HG03135 (cell line): Measurements from ENCODE around the gene PGRMC1.
"Not testable (repeated sequence)": the region's sequence is repeated elsewhere in the genome, so short reads cannot be mapped to it uniquely, and the experiment has no call there.

Experiments used
- ATAC-seq: cut with Tn5 transposase; IDR thresholded peaks from one replicate; pipeline ENCODE4 v1.9.1; 2021; ENCODE audit warnings: mild to moderate bottlenecking, moderate library complexity; ENCODE audit not compliant: unreplicated experiment

PGRMC1 gene

DNA sequence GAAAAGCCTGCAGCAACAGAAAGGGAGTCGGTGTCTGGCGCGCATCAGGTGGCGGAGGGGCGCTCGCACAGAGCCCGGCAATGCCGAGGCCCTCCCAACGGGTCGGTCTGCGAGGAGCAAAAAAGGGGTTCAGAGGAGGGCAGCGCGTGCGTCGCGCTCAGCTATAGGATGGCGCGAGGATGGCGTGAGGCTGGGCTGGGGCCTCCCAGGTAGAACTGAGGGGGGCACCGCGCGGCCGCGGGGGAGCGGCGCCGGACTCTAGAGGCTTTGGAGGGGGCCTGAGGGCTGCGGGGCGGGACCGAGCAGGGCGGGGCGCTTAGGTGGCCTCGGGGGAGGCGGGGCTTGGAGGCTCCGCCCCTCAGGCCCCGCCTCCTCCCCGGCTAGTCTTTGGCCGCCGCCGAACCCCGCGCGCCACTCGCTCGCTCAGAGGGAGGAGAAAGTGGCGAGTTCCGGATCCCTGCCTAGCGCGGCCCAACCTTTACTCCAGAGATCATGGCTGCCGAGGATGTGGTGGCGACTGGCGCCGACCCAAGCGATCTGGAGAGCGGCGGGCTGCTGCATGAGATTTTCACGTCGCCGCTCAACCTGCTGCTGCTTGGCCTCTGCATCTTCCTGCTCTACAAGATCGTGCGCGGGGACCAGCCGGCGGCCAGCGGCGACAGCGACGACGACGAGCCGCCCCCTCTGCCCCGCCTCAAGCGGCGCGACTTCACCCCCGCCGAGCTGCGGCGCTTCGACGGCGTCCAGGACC, at the start of gene PGRMC1:
Gene PGRMC1 (plus strand): TSS at position 414 of the 751 bp plus-strand sequence. CDS start 79 bp downstream, at position 493.
- peak; percentile 96 for ATAC-seq

- no peak for ATAC-seq
These were observed 49.3 kb upstream of the PGRMC1 start for GRCh38 chrX:119186763-119187162.

GRCh38 chrX:119187298-119187697, 48.8 kb upstream of the PGRMC1 start:
- ATAC-seq = no peak

DNA sequence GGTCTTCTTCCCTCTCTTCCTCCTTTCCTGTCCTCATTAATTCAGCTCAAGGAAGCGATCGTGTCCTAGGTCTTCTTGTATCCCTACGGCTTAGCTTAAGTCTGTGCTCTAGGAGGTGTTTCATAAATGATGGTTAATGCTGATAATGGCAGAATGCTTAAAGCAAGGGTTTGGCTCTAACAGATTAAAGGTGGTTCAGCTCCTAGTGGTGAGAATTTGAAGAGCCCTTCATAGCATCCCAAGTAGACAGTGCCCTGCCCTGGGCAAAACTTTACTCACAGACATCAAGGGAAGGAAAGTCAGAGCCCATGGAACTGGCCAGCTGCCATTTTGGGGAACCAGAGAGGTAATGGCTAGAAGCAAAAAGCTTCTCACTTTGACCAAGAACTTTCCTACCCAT, 47.0 kb upstream of the PGRMC1 start:
- ATAC-seq = no peak

DNA sequence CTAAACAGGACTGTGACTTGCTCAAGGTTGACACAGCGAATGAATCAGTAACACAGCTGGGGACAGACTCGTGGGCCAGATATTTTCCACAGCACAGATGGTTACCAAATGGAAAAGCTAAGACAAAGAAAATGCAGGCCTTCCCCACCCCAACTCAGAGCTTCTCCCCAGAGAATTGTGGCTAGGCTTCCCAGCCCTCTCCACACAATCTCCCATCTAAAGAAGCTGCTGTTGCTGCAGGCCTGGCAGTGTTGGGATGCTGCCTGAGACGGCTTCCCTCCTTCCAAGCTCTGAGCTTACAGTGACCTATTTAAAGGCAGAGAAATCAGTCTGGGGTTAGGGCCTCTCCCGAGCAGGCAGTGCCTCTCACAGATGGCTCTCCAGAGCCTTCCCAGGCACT, 46.5 kb upstream of the PGRMC1 start:
- no peak for ATAC-seq

DNA sequence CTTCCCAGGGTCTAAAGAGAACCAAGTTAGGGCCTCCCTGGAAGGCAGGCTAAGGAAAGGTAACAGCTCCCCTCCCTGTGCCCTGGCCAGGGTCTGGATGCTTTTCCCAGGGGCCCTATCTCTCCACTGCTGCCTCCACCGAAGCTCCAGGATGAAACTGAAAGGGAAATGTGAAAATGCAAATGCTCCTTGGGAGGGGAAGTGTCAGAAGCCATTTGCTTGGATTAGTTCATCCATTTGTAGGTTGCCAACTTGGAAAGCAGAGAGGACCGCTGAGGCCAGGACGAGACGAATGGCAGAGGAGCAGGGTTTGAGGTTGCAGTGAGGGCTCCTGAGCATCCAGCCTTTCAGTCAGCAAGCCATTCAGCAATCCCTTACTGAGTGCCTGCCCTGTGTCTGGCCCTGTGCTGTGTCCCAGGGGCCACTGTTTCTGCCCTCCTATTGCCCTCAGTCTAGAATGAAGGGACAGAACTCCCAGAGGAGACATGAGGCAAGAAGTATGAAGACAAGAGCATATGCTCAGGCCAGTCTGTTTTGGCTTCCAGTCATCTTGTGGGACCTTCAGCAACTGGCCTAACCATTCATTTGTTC, 45.9 kb upstream of the PGRMC1 start:
- ATAC-seq = no peak

DNA sequence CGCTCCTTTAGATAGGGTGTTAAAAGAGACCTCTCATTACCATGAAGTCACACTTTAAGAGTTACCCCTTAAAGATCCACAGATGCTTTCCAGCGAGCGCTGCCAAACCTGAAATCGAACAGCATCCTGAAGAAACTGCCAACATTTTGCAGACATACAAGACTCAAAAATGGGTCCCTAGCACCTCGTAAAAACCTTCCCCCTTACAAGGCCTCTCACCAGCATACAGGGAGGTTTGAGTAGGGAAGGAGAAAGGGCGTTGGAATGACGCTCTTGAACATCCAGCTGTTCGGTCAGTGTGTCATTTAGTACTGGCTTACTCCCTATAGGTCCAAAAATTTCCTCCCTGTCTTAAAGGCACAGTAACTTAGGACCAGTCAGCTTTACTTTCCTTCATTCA, 45.3 kb upstream of the PGRMC1 start:
- no peak for ATAC-seq

- ATAC-seq = no peak
These were observed 41.5 kb upstream of the PGRMC1 start for GRCh38 chrX:119194621-119195020.

DNA sequence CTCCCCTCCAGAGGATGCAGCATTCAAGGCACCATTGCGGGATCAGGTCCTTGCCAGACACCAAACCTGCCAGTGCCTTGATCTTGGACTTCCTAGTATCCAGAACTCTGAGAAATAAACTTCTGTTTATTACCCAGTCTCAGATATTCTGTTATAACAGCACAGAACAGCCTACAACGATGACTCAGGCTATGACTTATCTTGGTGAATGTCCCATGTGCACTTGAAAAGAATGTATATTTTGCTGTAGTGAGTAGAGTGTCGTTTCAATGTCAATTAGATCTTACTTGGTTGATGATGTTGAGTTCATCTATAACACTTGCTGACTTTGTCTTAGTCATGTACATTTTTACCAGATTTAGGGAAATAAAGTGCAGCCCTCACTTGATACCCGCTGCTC, 34.5 kb upstream of the PGRMC1 start:
- ATAC-seq = no peak

GRCh38 chrX:119206203-119206602, 29.9 kb upstream of the PGRMC1 start:
- no peak for ATAC-seq

GRCh38 chrX:119207483-119207882, 28.6 kb upstream of the PGRMC1 start:
- not testable (repeated sequence) for ATAC-seq

GRCh38 chrX:119208401-119209057, 27.6 kb upstream of the PGRMC1 start:
- ATAC-seq = no peak

DNA sequence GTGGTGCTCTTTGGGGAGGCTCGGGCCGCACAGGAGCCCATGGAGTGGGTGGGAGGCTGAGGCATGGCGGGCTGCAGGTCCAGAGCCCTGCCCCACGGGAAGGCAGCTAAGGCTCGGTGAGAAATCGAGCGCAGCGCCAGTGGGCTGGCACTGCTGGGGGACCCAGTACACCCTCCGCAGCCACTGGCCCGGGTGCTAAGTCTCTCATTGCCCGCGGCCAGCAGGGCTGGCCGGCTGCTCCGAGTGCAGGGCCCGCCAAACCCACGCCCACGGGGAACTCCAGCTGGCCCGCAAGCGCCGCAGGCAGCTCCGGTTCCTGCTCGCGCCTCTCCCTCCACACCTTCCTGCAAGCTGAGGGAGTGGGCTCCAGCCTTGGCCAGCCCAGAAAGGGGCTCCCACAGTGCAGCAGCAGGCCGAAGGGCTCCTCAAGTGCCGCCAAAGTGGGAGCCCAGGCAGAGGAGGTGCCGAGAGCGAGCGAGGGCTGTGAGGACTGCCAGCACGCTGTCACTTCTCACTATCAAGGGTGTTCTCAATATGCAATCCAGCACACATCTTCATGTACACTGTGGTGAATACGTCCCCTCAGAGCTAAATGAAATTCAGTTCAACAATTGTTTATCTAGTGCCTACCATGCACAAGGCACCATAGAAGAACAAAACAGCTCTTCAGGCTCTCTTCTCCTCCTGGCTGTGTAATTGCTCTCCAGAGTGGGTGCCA, 25.0 kb upstream of the PGRMC1 start:
- ATAC-seq = not testable (repeated sequence)

DNA sequence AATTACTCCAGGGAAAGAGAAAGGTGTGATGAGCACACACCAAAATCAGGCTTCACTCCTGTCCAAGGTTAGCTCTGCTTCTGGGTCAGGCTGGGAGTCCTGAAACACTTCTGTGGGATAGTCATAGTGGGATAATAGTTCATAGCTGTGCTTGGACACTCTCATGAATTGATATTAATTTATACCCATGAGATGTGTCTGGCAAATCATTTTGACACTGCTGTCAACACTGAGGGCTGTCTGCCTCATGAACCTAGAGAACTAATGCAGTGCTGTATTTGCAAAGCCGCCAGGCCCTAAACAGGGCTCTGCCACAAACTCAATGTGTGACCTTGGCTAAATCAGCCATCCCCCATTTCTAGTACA, 24.5 kb upstream of the PGRMC1 start:
- no peak for ATAC-seq

GRCh38 chrX:119218198-119218597, 17.9 kb upstream of the PGRMC1 start:
- no peak for ATAC-seq

DNA sequence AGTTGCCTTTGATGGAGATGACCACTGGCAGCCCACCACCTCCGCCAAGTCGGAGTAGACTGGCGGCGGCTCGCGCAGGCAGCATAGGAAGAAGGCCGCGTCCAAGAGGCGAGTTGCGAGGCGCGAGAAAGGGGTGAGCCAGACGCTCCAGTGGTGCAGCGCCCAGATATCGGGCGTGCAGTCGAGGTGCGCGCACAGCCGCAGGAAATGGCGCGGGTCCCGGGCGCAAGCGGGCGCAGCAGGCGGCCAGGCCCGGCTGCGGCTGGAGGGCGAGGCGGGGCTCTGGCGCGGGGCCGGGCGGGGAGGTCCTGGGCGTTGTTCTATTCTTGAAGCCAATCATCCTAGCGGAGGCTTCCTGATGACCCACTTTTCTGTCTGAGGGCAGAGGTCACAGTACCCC, 13.2 kb upstream of the PGRMC1 start:
- ATAC-seq = no peak

GRCh38 chrX:119223783-119224182, 12.3 kb upstream of the PGRMC1 start:
- no peak for ATAC-seq

DNA sequence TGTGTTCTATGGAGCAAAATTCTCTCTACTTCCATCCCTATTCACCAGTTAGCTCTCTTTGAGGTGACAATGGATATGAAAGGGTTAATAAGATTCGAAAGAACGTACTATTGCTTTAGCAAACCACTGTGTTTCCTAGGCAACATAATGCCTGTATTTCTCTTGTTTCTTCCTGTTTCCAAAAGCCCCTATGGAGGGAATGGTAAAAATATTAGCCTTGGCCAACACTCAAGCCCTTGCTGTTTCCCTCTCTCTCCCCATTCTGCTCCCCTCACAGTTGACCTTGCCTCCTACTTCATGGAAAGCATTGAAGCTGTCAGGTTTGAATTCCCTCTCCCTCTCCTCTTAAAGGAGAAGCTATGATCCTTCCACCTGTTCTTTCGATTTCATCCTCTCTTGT, 9.6 kb upstream of the PGRMC1 start:
- no peak for ATAC-seq

- no peak for ATAC-seq
These were observed 7.4 kb upstream of the PGRMC1 start for GRCh38 chrX:119228512-119229252.

DNA sequence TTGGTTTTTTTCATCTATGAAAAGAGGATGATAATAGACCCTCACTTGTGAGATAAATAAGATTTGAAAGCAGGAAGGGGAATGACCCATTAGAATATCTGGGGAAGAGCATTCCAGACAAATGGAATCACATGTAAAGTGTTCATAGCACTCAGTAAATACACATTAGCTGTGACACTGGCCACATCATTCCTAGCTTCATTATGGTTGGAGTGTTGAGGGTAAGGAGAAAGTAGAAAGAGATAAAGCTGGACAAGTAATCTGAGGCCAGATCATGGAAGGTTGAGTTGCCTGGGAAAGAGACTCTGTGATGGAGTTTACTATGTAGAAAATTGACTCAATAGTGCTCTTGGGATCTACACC, 6.9 kb upstream of the PGRMC1 start:
- ATAC-seq = no peak

DNA sequence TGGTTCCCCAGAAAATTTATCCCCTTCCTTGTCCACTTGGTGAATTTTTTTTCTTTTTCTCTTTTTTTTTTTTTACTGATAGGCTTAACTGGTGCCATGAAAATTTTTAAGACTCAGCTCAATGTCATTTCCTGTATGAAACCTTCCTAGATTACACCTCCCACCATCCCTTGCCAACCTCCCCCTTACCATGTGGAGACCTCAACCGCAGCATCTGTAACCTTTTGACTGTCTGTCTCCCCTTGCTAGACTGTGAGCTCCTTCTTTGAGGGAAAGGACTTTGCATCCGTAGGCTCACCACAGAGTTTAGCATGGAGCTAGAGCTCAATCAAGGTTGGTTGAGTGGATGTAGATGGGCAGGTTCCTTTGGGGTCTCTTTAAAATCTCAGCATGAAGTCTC, 5.2 kb upstream of the PGRMC1 start:
- ATAC-seq = no peak
